Cardiac muscle cell (in vitro differentiated cells and primary cell): ENCODE measurements around the gene NUDT9. TPM values are rescaled to one million over a fixed set of nuclear protein-coding genes. Genes with fewer than 3 reads are reported as not detected.
"Not testable (repeated sequence)": the region's sequence is repeated elsewhere in the genome, so short reads cannot be mapped to it uniquely, and the experiment has no call there.

Experiments used
- DNase-seq, 2 donors: peaks; one replicate each; pipeline versions ENCODE4 v3.0.0 to v3.0.0-alpha.2; 2010 to 2017; ENCODE audit warnings: low read depth in 1 of 2, low spot score in 1 of 2
- H3K27ac ChIP-seq: fragments of 200-600 bp; sonication (generic); 2 replicates; pipeline ENCODE4 v1.5.1; 2016
- H3K27me3 ChIP-seq: fragments of 200-600 bp; sonication (generic); 2 replicates; pipeline ENCODE4 v1.6.0; 2016; ENCODE audit warnings: control low read depth
- H3K36me3 ChIP-seq: fragments of 200-600 bp; sonication (generic); 2 replicates; pipeline ENCODE4 v1.5.1; 2016; ENCODE audit warnings: control low read depth
- H3K4me1 ChIP-seq: fragments of 200-600 bp; sonication (generic); 2 replicates; pipeline ENCODE4 v1.8.1; 2017; ENCODE audit warnings: low read depth, mild to moderate bottlenecking, mixed run types
- H3K4me3 ChIP-seq: fragments of 200-600 bp; sonication (generic); 2 replicates; pipeline ENCODE4 v1.5.1; 2016; ENCODE audit warnings: mild to moderate bottlenecking
- H3K9me3 ChIP-seq: fragments of 200-600 bp; sonication (generic); 2 replicates; pipeline ENCODE4 v1.5.1; 2017; ENCODE audit warnings: low read depth, mild to moderate bottlenecking, control low read depth
- polyA plus RNA-seq: library from polyadenylated mRNA; unstranded; fragments of >200 nt; fragmentation: Nextera tagmentation; extraction: Ambion mirVana; gene quantifications from 2 replicates; pipeline ENCODE4 v1.2.1, GENCODE V29; 2016
- total RNA-seq: library from RNA; depleted of rRNA; stranded (reverse); fragments of >200 nt; gene quantifications from 2 replicates; pipeline ENCODE4 v1.2.3, GENCODE V29; 2016
- TF ChIP-seq, protein P1 (sequence below): IDR thresholded peaks from 2 replicates; pipeline ENCODE4 v1.5.1; 2012; ENCODE audit warnings: low read depth, mild to moderate bottlenecking, low read length

The NUDT9 gene, protein sequence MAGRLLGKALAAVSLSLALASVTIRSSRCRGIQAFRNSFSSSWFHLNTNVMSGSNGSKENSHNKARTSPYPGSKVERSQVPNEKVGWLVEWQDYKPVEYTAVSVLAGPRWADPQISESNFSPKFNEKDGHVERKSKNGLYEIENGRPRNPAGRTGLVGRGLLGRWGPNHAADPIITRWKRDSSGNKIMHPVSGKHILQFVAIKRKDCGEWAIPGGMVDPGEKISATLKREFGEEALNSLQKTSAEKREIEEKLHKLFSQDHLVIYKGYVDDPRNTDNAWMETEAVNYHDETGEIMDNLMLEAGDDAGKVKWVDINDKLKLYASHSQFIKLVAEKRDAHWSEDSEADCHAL
- total RNA-seq, result 17.4 and 21.8 TPM in 2 replicates
- 30.6 and 41.6 TPM in 2 replicates for polyA plus RNA-seq

DNA sequence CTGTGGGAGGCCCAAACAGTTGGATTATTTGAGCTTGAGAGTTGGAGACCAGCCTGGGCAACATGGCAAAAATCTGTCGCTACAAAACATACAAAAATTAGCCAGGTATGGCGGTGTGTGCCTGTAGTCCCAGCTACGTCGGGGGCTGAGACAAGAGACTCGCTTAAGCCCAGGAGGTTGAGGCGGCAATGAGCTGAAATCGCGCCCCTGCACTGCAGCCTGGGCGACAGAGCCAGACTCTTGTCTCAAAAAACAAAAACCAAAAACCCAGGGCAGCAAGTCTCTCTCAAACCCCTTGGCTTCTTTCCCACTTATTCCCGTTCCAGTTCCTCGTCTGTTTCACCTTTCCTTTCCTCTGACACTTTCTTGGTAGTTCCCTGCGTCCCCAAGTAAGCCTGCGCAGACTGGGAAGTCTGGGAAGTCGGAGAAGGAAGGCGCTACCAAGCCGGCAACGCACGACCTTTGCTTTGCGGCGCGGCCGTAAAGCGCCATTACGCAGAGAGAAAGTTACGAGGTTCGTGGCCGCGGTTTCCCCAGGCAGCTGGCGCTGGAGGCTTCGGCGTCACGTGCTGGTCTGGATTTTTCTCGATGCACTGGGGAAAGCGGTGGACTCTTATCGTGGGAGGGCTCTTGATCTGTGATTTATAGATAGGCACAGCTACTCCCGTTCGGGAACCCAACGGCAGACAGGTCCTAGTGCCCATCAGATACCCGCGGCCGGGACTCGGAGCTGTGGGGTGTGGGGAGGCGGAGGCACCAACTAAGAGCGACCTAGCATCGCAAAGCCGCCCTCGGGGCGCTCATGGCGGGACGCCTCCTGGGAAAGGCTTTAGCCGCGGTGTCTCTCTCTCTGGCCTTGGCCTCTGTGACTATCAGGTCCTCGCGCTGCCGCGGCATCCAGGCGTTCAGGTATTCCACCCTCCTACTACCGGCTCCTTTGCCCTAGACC lies at the start of gene NUDT9:
Gene NUDT9, plus strand, starts transcription at position 470 of the 949 bp plus-strand sequence. Its CDS starts 333 bp downstream, at position 803.
- DNase-seq, result peak; percentile 94 to 96
- TF ChIP-seq, protein P1, sequence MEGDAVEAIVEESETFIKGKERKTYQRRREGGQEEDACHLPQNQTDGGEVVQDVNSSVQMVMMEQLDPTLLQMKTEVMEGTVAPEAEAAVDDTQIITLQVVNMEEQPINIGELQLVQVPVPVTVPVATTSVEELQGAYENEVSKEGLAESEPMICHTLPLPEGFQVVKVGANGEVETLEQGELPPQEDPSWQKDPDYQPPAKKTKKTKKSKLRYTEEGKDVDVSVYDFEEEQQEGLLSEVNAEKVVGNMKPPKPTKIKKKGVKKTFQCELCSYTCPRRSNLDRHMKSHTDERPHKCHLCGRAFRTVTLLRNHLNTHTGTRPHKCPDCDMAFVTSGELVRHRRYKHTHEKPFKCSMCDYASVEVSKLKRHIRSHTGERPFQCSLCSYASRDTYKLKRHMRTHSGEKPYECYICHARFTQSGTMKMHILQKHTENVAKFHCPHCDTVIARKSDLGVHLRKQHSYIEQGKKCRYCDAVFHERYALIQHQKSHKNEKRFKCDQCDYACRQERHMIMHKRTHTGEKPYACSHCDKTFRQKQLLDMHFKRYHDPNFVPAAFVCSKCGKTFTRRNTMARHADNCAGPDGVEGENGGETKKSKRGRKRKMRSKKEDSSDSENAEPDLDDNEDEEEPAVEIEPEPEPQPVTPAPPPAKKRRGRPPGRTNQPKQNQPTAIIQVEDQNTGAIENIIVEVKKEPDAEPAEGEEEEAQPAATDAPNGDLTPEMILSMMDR, result no peak
- H3K27me3 ChIP-seq, result no peaks in the 10 kb centered on the region
- no peaks in the 10 kb centered on the region for H3K36me3 ChIP-seq
- peak within 1 kb of the TSS; percentile 97 for H3K27ac ChIP-seq
- H3K4me1 ChIP-seq, result peaks cover 10% of the 10 kb centered on the region
- peak within 1 kb of the TSS; percentile 95 for H3K4me3 ChIP-seq
- H3K9me3 ChIP-seq, result no peaks in the 10 kb centered on the region

DNA sequence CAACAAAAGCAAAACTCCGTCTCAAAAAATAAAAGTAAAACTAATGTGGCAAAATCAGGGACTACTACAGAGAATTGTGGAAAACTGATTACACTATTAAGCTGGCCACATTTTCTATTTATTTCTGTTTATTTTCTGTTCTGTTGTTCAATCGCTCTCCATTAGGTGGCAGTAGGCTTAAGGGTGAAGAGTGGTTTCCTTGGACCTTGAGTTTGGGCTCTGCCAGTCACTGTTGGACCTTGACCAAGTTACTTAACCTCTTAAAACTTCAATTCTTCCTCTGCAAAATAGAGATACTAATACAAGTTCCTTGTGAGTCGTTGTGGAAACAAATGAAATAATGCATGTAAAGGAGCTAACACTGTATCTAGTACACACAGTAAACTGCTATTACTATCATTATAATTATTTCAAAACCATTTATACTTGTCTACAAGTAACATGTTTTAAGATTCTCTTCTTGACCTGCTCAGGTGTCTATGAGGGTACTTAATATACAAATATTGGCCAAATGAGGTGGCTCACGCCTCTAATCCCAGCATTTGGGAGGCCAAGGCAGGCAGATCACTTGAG lies 46.6 kb upstream of the NUDT9 start:
- no peaks in the 10 kb centered on the region for H3K9me3 ChIP-seq
- no peaks in the 10 kb centered on the region for H3K4me1 ChIP-seq
- H3K27me3 ChIP-seq, result no peaks in the 10 kb centered on the region
- DNase-seq, result peak; percentile 49 to 91
- TF ChIP-seq, protein P1, result peak; percentile 75
- no peak overlapping the region for H3K4me3 ChIP-seq
- H3K36me3 ChIP-seq, result peaks cover 3% of the 10 kb centered on the region
- no peak overlapping the region for H3K27ac ChIP-seq

DNA sequence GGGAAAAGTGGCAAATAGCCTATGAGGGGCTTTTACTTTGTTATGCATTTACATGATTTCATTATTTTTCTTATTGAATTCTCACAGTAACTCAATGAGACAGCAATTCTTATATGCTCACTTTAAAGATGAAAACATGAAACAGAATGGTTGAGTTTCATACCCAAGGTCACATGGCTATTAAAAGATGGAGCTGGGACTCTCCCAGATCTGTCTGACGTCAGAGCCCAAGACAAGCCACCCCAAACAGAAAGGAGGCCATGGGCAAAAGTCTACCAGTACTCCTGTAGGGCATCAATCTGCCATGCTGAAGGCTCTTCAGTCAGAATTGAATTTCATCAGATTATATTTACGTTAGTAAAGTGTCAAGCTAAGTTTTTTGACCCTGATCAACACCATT lies 44.6 kb upstream of the NUDT9 start:
- H3K36me3 ChIP-seq, result no peaks in the 10 kb centered on the region
- H3K27me3 ChIP-seq, result no peaks in the 10 kb centered on the region
- no peak overlapping the region for H3K27ac ChIP-seq
- no peak for DNase-seq
- TF ChIP-seq, protein P1, result no peak
- H3K4me1 ChIP-seq, result no peaks in the 10 kb centered on the region
- no peak overlapping the region for H3K4me3 ChIP-seq
- no peaks in the 10 kb centered on the region for H3K9me3 ChIP-seq

DNA sequence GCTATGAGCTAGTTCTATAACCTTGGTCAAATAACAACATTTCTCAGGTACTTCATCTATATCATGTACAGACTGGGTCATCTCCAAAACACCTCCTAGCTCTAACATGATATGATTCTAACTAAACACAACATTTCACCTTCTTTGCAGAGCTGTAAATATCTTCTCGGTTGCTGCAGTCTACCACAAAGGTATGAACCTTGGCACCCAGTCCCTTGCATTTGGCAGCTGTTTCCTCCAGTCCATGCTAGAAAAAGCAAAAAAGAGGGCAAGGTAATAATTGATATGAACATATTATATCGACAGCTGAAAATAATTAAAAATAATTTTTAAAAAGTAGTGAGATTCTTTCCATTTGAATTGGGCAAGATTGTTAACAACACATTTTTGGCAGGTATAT lies 40.3 kb upstream of the NUDT9 start:
- Histone ChIP-seq H3K27me3 (no peaks in the 10 kb centered on the region), H3K9me3 (no peaks in the 10 kb centered on the region), H3K4me1 (no peaks in the 10 kb centered on the region), H3K4me3 (no peak overlapping the region), H3K36me3 (no peaks in the 10 kb centered on the region), H3K27ac (no peak overlapping the region)
- DNase-seq, result no peak
- TF ChIP-seq, protein P1, result no peak

DNA sequence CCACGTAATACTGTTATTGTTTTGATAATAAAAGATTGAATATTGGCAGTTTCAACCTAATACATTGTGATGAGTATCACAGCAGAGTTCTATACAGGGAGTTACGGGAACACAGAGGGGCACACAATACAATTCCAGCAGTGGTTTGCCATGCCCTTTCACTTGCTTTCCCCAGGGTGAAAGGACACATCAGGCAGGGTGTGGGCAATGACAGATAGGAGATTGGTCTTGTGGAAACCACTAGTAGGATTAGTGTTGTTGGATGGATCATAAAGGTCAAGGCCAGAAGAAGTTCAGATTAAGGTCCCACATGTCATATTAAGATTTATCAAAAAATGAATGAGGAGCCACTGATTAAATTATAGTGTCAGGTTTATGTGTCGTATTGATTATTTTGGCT lies 39.4 kb upstream of the NUDT9 start:
- no peaks in the 10 kb centered on the region for H3K4me1 ChIP-seq
- H3K27ac ChIP-seq, result no peak overlapping the region
- no peaks in the 10 kb centered on the region for H3K9me3 ChIP-seq
- no peaks in the 10 kb centered on the region for H3K27me3 ChIP-seq
- DNase-seq, result no peak
- H3K36me3 ChIP-seq, result no peaks in the 10 kb centered on the region
- TF ChIP-seq, protein P1, result no peak
- no peak overlapping the region for H3K4me3 ChIP-seq

DNA sequence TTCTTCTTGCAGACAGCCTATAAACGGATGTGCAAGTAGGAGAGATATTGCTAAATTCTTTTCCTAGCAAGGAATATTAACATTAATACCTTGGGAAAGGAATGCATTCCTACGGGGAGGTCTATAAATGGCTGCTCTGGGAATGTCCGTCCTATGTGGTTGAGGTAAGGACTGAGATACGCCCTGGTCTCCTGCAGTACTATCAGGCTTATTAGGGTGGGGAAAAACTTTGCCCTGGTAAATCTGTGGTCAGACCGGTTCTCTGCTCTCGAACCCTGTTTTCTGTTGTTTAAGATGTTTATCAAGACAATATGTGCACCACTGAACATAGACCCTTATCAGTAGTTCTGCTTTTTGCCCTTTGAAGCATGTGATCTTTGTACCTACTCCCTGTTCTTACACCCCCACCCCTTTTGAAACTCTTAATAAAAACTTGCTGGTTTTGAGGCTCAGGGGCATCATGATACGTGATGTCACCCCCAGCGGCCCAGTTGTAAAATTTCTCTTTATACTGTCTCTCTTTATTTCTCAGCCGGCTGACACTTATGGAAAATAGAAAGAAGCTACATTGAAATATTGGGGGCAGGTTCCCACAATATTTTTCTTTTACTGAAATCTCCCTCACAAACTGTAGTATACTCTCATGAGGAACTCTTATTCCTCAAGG lies 37.8 kb upstream of the NUDT9 start:
- not testable (repeated sequence) for H3K27me3 ChIP-seq, H3K4me1 ChIP-seq, H3K9me3 ChIP-seq, H3K27ac ChIP-seq, H3K4me3 ChIP-seq, DNase-seq, H3K36me3 ChIP-seq
